Femur (tissue), 1 donor: ENCODE data around the gene F8A3.
"Not testable (repeated sequence)": the region's sequence is repeated elsewhere in the genome, so short reads cannot be mapped to it uniquely, and the experiment has no call there.

Experiments
- DNase-seq: peaks from one replicate; pipeline ENCODE4 v3.0.0-alpha.2; 2017

F8A3 gene

GRCh38 chrX:155458471-155458870 is at the start of gene F8A3:
F8A3 (minus strand) TSS chrX:155458620; CDS start chrX:155458600, 20 bp downstream.
- not testable (repeated sequence) for DNase-seq

GRCh38 chrX:155505296-155505695 is 46.9 kb upstream of the F8A3 start:
- DNase-seq: no peak

GRCh38 chrX:155495134-155495533 is 36.7 kb upstream of the F8A3 start:
- DNase-seq: not testable (repeated sequence)

GRCh38 chrX:155491421-155491820 is 33.0 kb upstream of the F8A3 start:
- DNase-seq: not testable (repeated sequence)

GRCh38 chrX:155477136-155477535 is 18.7 kb upstream of the F8A3 start:
- not testable (repeated sequence) for DNase-seq

GRCh38 chrX:155466269-155466938 is 8.0 kb upstream of the F8A3 start:
- not testable (repeated sequence) for DNase-seq

GRCh38 chrX:155460501-155460900 is 2.1 kb upstream of the F8A3 start:
- not testable (repeated sequence) for DNase-seq

GRCh38 chrX:155457761-155458447 is 516 bp downstream of the F8A3 start:
- DNase-seq: not testable (repeated sequence)

GRCh38 chrX:155441097-155441496 is 17.3 kb downstream of the F8A3 start:
- DNase-seq: no peak

GRCh38 chrX:155435744-155436112 is 22.7 kb downstream of the F8A3 start:
- no peak for DNase-seq

- DNase-seq: no peak
Measured at GRCh38 chrX:155434906-155435743, 23.3 kb downstream of the F8A3 start.

GRCh38 chrX:155417769-155418168 is 40.7 kb downstream of the F8A3 start:
- no peak for DNase-seq
